DND-41 (cell line): Measurements from ENCODE around the gene ATP4B.

ENCODE experiments used
- EZH2 ChIP-seq: IDR thresholded peaks from 3 replicates; pipeline ENCODE4 v1.6.1; 2012; ENCODE audit warnings: borderline replicate concordance, low read depth, mild to moderate bottlenecking, moderate library complexity, low read length, inconsistent platforms; ENCODE audit not compliant: severe bottlenecking
- TF ChIP-seq, protein P1 (sequence below): IDR thresholded peaks from 2 replicates; pipeline ENCODE4 v1.5.1; 2012; ENCODE audit warnings: borderline replicate concordance, low read length, moderate library complexity, mild to moderate bottlenecking; ENCODE audit not compliant: poor library complexity, severe bottlenecking; ENCODE audit errors: extremely low read depth

DNA sequence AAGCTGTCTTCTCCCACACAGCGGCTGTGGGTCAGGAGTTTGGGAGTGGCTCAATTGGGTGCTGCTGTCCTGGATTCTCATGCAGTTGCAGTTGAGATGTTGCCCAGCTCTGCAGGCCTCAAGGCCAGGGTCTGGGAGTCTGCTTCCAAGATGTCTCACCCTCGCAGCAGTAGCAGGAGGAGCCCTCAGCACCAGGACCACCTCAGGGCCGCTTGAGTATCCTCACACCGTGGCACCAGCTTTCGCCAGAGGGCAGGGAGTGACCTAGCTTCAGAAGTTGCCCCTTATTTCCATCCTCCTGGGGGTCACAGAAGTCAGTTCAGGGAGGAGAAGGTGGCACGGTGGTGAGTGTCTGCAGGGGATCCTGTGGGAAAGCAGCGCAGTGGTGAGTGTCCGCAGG is 52.5 kb downstream of the ATP4B start:
- TF ChIP-seq, protein P1, sequence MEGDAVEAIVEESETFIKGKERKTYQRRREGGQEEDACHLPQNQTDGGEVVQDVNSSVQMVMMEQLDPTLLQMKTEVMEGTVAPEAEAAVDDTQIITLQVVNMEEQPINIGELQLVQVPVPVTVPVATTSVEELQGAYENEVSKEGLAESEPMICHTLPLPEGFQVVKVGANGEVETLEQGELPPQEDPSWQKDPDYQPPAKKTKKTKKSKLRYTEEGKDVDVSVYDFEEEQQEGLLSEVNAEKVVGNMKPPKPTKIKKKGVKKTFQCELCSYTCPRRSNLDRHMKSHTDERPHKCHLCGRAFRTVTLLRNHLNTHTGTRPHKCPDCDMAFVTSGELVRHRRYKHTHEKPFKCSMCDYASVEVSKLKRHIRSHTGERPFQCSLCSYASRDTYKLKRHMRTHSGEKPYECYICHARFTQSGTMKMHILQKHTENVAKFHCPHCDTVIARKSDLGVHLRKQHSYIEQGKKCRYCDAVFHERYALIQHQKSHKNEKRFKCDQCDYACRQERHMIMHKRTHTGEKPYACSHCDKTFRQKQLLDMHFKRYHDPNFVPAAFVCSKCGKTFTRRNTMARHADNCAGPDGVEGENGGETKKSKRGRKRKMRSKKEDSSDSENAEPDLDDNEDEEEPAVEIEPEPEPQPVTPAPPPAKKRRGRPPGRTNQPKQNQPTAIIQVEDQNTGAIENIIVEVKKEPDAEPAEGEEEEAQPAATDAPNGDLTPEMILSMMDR: no peak
- TF ChIP-seq EZH2: no peak
